HAP-1 (cell line): ENCODE measurements around the gene MARCHF3.

ENCODE experiments used
- DNase-seq, 2 experiments: peaks; one replicate each; pipeline ENCODE4 v3.0.0-alpha.2; 2016 to 2020; ENCODE audit warnings: low spot score in 2 of 2
- H3K27me3 ChIP-seq: fragments of 250-450 bp; sonication (Bioruptor Pico); 2 replicates; pipeline ENCODE4 v1.5.1; 2020; ENCODE audit warnings: low read depth, mild to moderate bottlenecking, moderate library complexity
- H3K36me3 ChIP-seq: fragments of 250-450 bp; sonication (Bioruptor Pico); replicated peaks from 2 replicates; pipeline ENCODE4 v1.5.1; 2020; ENCODE audit warnings: mild to moderate bottlenecking
- H3K4me1 ChIP-seq: fragments of 250-450 bp; sonication (Bioruptor Pico); 2 replicates; pipeline ENCODE4 v1.5.1; 2020; ENCODE audit warnings: mild to moderate bottlenecking
- H3K4me3 ChIP-seq: fragments of 250-450 bp; sonication (Bioruptor Pico); 2 replicates; pipeline ENCODE4 v1.5.1; 2020; ENCODE audit warnings: mild to moderate bottlenecking, moderate library complexity
- H3K9me3 ChIP-seq: fragments of 250-450 bp; sonication (Bioruptor Pico); 2 replicates; pipeline ENCODE4 v1.5.1; 2020; ENCODE audit warnings: mild to moderate bottlenecking, moderate library complexity
- in situ Hi-C: fragments of 300-500 bp; cut with MboI; formaldehyde crosslinking; loops from 3 replicates; pipeline ENCODE4 v1.14.3; 2020; ENCODE audit warnings: low sequenced_read_pairs, inconsistent platforms, mixed read lengths

Gene MARCHF3

DNA sequence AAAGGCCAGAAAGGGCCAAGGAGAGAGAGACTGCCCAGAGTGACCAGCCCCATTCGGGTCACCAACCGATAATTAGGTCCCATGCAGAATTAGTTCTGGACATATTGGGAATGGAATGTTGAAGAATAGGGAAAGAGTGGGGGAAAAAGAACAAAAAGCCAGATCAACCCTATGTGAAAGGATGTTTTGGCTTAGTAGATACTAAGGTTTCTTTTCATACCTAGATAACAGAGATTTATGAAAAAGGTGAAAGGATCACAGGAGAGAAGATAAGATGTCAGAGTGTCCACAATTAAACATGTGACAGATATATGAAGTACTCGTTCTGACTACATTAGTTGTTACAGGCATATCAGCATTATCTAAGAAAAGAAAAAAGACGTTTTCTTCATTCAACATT lies 52.1 kb downstream of the MARCHF3 start:
- in situ Hi-C loops, result no loop called here
- no peaks in the 10 kb centered on the region for H3K27me3 ChIP-seq
- H3K36me3 ChIP-seq, result no peaks in the 10 kb centered on the region
- H3K9me3 ChIP-seq, result no peaks in the 10 kb centered on the region
- no peaks in the 10 kb centered on the region for H3K4me1 ChIP-seq
- no peak for DNase-seq
- H3K4me3 ChIP-seq, result no peak overlapping the region

DNA sequence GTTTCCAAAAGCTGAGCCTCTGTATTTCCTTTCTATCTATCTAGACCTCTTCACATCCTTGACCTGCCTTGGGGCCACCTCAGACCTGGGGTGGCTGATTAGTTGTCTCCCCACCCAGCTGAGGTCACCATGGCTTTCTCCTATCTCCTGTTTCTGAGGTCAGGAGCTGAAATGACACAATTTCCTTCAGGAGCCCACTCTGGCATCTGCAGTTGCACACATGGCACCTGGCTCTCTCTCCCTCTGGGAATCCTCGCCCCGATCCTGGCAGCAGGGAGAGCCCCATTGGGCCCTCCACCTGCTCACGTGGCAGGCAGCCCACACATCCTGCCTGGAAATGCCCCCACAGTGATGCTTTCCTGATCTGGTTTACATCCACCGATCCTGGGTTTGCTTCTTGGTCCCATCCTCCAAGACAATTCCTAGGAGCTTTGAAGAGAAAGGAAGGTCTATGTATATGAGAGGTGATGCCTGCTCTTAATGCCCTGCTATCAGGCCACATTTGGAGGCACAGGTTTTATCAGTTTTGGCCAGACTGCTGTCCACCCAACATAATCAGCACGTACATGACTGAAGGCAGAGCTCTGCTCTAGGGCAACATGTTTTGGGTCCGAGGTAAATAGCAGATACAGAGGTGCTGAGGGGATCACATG lies 53.7 kb downstream of the MARCHF3 start:
- Histone ChIP-seq H3K4me1 (no peaks in the 10 kb centered on the region), H3K4me3 (no peak overlapping the region), H3K9me3 (no peaks in the 10 kb centered on the region), H3K27me3 (no peaks in the 10 kb centered on the region), H3K36me3 (no peaks in the 10 kb centered on the region)
- DNase-seq, result no peak
- in situ Hi-C loops, result no loop called here

DNA sequence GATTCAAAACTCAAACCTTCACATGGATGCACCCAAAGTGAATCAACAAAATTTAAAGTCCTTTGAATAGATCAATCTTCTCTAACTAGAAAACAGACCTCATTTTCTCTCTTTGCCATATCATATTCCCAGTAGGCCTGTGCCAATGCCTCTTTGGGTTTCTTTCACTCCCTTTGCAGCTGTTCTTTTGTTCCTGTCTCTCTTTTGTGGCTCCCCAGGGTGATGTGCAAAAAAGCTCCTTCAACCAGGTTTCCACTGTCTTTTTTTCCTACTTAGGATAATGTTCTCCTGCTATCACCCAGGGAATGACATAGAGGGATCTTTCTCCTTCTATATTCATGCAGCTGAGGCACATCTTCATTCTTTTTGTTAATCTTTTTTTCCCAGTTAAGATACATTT lies 54.6 kb downstream of the MARCHF3 start:
- no peak for DNase-seq
- Histone ChIP-seq H3K36me3 (no peaks in the 10 kb centered on the region), H3K4me3 (no peak overlapping the region), H3K4me1 (no peaks in the 10 kb centered on the region), H3K9me3 (no peaks in the 10 kb centered on the region), H3K27me3 (no peaks in the 10 kb centered on the region)
- in situ Hi-C loops, result no loop called here

DNA sequence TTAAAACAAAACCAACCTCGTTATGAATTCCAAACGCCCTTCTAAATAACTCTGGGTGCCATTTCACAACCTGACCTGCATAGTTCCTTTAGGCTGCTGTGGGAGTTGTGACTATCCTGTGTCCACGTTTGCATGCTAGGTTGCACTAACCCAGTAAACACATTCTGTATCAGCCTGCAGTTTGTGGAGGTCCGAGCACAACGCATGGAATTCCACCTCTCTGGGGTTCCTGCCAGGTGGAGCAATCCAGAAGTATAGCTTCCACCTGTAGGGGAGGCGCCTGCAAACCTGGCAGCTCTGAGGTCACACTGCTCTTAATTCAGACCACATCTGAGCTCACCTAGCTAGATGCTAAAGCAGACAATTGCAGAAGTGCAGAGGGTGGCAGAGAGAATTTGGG lies 57.2 kb downstream of the MARCHF3 start:
- no peaks in the 10 kb centered on the region for H3K27me3 ChIP-seq
- no peak for DNase-seq
- in situ Hi-C loops, result no loop called here
- H3K4me3 ChIP-seq, result no peak overlapping the region
- no peaks in the 10 kb centered on the region for H3K9me3 ChIP-seq
- no peaks in the 10 kb centered on the region for H3K4me1 ChIP-seq
- no peaks in the 10 kb centered on the region for H3K36me3 ChIP-seq

DNA sequence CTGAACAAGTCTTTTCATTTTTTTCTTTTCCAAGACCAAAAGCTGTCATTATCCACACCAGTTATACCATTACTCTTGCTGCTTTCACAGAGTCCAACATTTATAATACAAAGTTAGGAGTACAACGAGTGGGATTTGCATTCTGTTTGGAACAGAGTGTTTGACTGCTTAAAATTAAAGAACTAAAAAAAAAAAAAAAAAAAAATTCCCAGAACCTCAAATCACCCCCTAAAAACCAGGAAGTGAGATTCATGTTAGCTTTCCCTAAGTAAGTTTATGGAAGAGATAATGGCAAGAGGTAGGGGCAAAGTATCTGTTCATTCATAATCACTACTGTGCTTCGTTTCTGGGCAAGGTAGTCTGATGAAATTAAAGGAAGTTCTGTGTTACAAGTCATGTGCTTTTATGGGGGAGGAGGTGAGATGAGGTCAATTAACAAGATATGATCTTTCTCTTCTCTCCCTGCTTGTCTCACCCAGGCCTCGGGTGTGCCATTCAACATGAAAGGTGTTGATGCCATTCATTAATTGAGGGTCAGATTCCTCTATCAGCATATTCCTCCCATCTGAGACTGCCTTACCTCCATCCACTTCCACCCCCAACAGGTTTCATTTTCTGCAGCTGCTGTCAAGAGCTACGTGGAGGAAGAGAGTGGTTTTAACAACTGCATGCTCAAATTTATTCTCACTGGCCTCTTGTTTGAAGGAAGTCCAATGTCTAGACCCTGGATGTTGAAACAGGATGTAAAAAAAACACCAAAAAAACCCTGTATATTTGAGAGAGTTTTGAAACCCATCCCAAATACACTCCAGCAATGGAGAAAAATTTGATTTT lies 58.1 kb downstream of the MARCHF3 start:
- Histone ChIP-seq H3K27me3 (no peaks in the 10 kb centered on the region), H3K9me3 (no peaks in the 10 kb centered on the region), H3K4me3 (no peak overlapping the region), H3K36me3 (no peaks in the 10 kb centered on the region), H3K4me1 (no peaks in the 10 kb centered on the region)
- in situ Hi-C loops, result no loop called here
- DNase-seq, result no peak

DNA sequence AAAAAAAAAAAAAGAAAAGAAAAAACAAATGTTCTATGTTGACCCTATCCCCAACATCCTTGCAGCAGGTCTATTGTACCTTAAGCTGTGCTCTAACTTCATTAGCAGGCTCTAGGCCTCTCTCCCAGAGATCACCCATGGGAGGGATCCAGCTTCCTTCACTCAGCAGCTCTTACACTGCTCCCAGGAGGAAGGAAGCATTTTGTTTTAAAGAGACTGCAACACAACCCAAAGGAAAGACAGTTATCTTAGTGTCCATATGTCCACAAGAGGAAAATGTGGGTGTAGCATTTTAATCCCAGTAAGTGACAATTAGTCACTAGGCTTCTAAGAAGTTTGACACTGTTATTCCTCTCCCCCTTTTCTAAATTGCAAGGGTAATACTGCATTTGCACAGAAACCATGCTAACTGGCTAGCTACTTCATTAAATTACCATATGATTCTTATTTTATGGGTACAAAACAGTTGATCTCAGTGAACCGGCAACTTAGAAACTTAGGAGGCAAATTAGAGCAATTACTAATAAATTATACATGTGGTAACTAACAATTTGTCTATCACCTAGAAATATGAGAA lies 58.8 kb downstream of the MARCHF3 start:
- in situ Hi-C loops, result no loop called here
- Histone ChIP-seq H3K36me3 (no peaks in the 10 kb centered on the region), H3K9me3 (no peaks in the 10 kb centered on the region), H3K4me3 (no peak overlapping the region), H3K4me1 (no peaks in the 10 kb centered on the region), H3K27me3 (no peaks in the 10 kb centered on the region)
- no peak for DNase-seq

DNA sequence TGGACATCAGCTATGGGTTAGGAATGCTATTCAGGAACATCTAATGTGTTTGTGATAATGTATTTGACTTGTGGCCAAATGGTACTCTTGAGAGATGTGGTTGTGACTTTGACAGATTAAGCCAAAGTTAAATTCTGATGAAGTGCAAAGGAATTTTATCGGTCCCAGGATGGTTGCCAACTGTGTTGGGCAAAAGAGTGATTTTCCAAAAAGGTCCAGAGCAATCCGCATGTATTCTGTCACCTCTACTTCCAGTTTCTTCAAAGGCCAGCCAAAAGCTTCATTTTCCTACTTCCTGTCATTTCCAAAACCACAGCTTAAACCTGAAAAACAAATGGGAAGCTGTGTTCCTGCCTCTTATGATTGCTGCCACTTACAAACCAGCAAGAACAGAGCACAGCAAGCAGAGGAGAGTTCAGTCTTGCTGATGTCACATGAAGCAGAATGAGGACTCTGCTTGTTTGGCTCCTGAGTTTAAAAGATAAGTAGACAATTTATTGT lies 59.8 kb downstream of the MARCHF3 start:
- in situ Hi-C loops, result no loop called here
- no peaks in the 10 kb centered on the region for H3K27me3 ChIP-seq
- DNase-seq, result no peak

DNA sequence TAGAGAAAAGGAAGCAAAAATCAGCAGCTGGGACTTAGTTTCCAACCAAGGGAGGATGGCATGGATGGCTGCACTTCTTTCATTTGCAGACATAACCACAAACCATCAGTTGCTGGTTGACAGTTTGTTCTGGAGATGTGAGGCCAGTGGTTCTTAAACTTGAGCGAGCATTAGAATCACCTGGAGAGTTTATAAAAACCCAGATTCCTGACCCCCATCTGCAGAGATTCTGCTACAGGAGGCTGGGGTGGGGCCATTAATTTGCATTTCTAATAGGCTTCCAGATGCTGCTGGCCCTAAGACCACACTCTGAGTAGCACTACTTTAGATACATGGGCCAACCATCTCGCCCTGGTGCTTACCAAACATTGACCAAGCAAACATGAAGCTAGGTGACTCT lies 60.8 kb downstream of the MARCHF3 start:
- no peaks in the 10 kb centered on the region for H3K4me1 ChIP-seq
- no peak for DNase-seq
- H3K4me3 ChIP-seq, result no peak overlapping the region
- H3K9me3 ChIP-seq, result no peaks in the 10 kb centered on the region
- in situ Hi-C loops, result no loop called here
- H3K27me3 ChIP-seq, result no peaks in the 10 kb centered on the region
- no peaks in the 10 kb centered on the region for H3K36me3 ChIP-seq

More for the DNA sequence above, 59.8 kb downstream of the MARCHF3 start:
- H3K36me3 ChIP-seq, result no peaks in the 10 kb centered on the region
- no peaks in the 10 kb centered on the region for H3K9me3 ChIP-seq
- H3K4me3 ChIP-seq, result no peak overlapping the region
- no peaks in the 10 kb centered on the region for H3K4me1 ChIP-seq

DNA sequence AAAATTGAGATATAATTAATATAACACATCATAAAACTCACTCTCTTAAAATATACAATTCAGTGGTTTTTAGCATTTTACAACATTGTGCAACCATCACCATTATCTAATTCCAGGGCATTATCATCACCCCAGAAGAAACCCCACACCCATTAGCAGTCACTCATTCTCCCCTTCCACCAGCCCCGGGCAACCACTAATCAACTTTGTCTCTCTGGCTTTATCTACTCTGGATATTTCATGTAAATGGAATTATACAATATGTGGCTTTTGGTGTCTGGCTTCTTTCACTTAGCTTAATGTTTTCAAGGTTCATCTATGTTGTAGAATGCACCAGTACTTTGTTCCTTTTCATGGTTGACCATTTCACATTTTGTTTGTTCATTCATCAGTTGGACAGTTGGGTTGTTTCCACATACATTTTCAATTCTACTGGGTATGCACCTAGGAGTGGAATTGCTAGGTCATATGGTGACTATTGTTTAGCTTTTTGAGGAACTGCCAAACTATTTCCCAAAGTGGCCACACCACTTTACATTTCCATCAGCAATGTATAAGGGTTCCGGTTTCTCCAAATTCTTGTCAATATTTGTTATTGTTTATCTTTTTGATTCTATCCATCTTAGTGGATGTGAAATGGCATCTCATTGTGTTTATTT lies 62.4 kb downstream of the MARCHF3 start:
- H3K36me3 ChIP-seq, result no peaks in the 10 kb centered on the region
- in situ Hi-C loops, result no loop called here
- H3K9me3 ChIP-seq, result no peaks in the 10 kb centered on the region
- DNase-seq, result no peak
- no peaks in the 10 kb centered on the region for H3K4me1 ChIP-seq
- H3K4me3 ChIP-seq, result no peak overlapping the region
- no peaks in the 10 kb centered on the region for H3K27me3 ChIP-seq

DNA sequence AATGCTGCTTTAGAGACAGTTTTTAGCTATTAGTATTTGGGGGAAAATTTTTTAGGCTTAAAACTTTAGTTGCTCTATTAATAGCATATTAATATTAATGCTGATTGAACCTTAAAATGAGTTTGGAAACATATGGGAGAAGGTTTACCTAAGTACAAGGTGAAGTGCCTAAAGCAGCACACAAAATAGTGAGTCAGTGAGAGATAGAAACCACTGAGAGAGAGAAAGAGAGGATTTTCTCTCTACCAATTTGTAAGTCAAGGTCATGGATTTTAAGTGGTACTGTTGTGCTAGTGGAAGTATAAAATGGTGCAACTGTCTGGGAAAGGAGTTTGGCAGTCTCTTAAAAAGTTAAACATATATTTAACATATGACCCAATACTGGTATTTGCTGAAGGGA lies 64.9 kb downstream of the MARCHF3 start:
- H3K27me3 ChIP-seq, result no peaks in the 10 kb centered on the region
- H3K9me3 ChIP-seq, result no peaks in the 10 kb centered on the region
- in situ Hi-C loops, result no loop called here
- peaks cover 4% of the 10 kb centered on the region; the same call in 1 of the 2 replicates for H3K4me1 ChIP-seq
- H3K36me3 ChIP-seq, result no peaks in the 10 kb centered on the region
- no peak for DNase-seq
- H3K4me3 ChIP-seq, result no peak overlapping the region

DNA sequence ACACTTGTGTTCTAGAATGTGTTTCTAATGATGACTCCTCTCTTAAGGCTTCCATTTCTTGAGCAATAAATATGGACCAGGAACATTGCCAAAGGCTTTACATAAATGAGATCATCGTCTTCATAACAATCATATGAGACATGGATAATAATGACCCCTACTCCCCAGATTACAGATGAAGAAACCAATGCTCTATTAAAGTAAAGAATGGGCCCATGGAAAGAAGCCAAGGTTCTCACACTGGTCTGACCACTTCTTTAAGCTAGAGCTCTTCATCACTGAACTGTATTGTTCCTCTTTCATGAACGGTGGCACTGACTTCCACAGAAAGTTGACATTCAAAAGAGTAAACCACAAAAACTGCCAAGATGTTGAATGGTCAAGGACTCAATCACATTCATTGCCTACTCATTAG lies 65.3 kb downstream of the MARCHF3 start:
- Histone ChIP-seq H3K9me3 (no peaks in the 10 kb centered on the region), H3K36me3 (no peaks in the 10 kb centered on the region), H3K27me3 (no peaks in the 10 kb centered on the region), H3K4me1 (peaks cover 4% of the 10 kb centered on the region; the same call in 1 of the 2 replicates), H3K4me3 (no peak overlapping the region)
- in situ Hi-C loops, result no loop called here
- no peak for DNase-seq

DNA sequence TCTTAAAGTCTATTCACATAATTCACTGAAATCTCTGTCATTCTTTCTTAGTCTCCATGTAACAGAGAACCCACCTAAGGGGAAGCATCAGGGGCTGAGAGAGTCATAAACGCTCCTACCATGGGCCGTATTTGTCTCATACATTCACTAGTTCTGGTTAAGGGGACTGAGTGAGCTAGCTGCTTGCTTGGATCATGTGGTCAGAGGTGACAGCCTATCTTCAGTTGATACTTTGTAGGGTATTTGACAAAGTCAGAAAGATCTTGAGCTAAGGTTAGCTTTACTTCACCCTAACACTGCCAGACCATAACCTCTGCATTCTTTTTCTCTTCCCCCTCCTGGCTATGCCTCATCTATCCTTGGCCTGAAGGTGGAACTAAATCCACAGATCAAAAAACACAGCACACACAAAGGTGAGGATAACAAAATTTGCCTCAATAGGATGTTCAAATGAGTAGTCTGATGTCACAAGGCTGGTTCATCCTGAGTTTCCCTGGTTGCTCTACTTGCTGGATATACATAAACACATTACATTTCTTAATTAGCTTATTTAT lies 66.5 kb downstream of the MARCHF3 start:
- Histone ChIP-seq H3K4me3 (no peak overlapping the region), H3K36me3 (no peaks in the 10 kb centered on the region), H3K4me1 (peaks cover 4% of the 10 kb centered on the region; the same call in 1 of the 2 replicates), H3K9me3 (no peaks in the 10 kb centered on the region), H3K27me3 (no peaks in the 10 kb centered on the region)
- in situ Hi-C loops, result no loop called here
- no peak for DNase-seq

DNA sequence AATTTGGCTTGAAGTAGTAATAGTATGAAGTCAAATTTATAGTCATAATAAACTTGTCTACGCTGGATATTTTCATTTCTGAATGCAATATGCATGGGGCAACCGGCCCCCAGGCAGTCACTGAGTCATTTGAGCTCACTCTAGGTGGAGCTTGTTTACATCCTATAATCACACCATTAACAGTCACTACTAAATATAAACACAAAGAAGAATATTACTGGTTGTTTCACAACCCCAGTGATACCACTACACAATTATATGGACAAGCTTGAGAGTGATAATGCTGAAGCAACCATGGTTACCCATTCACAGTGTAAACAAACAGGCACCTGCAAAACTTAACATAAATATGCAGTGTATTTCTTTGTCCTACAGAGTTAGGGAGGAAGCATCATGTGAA lies 68.7 kb downstream of the MARCHF3 start:
- Histone ChIP-seq H3K4me3 (no peak overlapping the region), H3K9me3 (no peaks in the 10 kb centered on the region), H3K4me1 (peaks cover 4% of the 10 kb centered on the region; the same call in 1 of the 2 replicates), H3K27me3 (no peaks in the 10 kb centered on the region), H3K36me3 (no peaks in the 10 kb centered on the region)
- in situ Hi-C loops, result no loop called here
- no peak for DNase-seq
